Left colon (tissue), 2 donors: ENCODE results near the gene DCLRE1A. TPM values are rescaled to one million over a fixed set of nuclear protein-coding genes. Genes with fewer than 3 reads are reported as not detected.

Experiments
- ATAC-seq: fragments of 200-7000 bp; cut with Tn5 transposase; one replicate; pipeline ENCODE4 v1.9.1; 2020; ENCODE audit warnings: mild to moderate bottlenecking, moderate library complexity
- DNase-seq, 2 donors: peaks; one replicate each; pipeline ENCODE4 v3.0.0-alpha.2; 2020
- intact Hi-C, 2 donors: fragments of 100-400 bp; cut with DNase I in 1 of 2; cut with micrococcal nuclease in 1 of 2; formaldehyde crosslinking; loops; one replicate each; pipeline versions ENCODE4 v1.11.2 to v1.14.0; 2022; cut with DNase I, micrococcal nuclease
- long read RNA-seq: library from polyadenylated mRNA; unstranded; transcript quantifications from one replicate; pipeline ENCODE4 v2.0.0, GENCODE V29; 2021
- total RNA-seq, 2 donors: library from RNA; stranded (reverse); fragmentation: NEBNext Ultra II Directional; extraction: Animal tissue kit (Norgen Biotek cat#: 25700); gene quantifications; one replicate each; pipeline ENCODE4 v1.2.1, GENCODE V29; 2021
- donor health status: DM: no; HTN: no; CAD: no.
- donor health status: DM: yes; HTN: yes; CAD: no.

The DCLRE1A gene
- total RNA-seq: 1 to 10 TPM; 3.7 to 4.9 TPM
- long read RNA-seq, full-length matches to known transcripts: 5 of 7 reads
- long read RNA-seq, partial matches to known transcripts: 2 of 7 reads
- long read RNA-seq, other reads (novel, unspliced or antisense): 0 of 7 reads

DNA sequence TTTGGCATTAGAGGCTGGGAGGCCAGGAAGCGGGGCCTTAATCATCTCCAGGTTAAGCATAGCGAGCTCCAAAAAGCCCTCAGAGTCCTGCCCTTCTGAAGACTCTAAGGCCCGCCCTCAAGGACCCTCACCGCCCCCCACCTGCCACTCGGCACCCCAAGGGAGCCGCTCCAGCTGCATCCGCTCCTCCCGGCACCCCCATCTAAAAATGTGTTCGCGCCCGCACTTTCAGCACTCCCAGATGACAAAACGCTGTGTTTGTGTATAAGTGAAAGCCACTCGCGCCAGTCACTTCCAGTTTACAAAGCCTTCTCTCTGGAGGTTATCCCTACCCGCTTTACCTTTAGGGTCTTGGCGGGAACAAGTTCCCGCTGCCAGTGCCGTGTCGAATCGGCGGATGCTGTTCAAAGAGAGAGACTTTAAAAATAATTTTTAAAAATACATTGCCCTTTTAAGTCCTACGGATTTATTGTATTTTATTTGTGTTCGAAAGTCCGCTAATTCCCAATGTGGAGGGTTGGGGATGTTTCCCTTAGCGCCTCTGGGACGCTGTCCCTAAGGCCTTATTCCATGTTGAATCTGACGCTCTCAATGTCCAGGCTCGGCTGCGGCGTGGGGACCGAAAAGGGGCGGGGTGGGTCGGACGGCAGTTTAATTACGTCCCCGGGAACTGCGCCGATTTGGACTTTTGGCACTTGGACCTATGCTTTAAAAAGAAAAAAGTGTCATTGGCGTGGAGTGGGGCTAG lies at the start of gene DCLRE1A, which contains the start of gene NHLRC2:
Gene DCLRE1A, minus strand, starts transcription at position 70 of the 748 bp plus-strand sequence. CDS start 900 bp downstream, outside the sequence.
Gene NHLRC2, plus strand, starts transcription at position 649 of the 748 bp plus-strand sequence. CDS start 212 bp downstream, outside the sequence.
- intact Hi-C loops: no loop called here
- DNase-seq (peak; percentile 77 to 87), ATAC-seq (peak; percentile 87)

DNA sequence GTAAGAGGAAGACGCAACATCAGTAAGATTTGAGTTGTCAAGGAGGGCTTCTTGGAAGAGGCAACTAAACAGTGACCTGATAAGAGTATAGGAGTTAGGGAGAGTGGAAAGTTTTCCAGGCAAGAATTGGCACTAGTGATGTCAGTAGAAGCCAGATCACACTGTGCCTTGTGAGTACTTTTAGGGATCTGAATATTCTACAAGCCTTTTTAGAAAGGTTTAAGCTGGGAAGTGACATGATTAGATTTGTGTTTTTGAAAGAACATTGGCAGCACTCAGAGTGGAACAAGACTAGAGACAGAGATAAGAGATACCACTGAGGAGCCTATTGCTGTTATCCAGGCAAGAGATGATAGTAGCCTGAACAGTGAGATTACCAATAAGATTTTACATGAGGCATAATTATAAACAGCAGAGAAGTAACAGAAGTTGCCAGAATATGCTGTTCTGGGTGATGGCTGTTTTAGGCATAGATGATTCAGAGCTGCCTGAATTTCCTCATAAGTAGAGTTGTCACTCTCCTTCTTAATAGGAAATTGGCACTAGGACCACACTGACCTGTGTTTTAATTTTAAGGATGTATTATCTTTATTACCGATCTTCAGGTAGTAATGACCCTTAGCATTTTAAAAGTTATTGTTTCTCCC lies 46.2 kb upstream of the DCLRE1A start:
- ATAC-seq (no peak), DNase-seq (no peak)
- intact Hi-C loops: no loop called here

DNA sequence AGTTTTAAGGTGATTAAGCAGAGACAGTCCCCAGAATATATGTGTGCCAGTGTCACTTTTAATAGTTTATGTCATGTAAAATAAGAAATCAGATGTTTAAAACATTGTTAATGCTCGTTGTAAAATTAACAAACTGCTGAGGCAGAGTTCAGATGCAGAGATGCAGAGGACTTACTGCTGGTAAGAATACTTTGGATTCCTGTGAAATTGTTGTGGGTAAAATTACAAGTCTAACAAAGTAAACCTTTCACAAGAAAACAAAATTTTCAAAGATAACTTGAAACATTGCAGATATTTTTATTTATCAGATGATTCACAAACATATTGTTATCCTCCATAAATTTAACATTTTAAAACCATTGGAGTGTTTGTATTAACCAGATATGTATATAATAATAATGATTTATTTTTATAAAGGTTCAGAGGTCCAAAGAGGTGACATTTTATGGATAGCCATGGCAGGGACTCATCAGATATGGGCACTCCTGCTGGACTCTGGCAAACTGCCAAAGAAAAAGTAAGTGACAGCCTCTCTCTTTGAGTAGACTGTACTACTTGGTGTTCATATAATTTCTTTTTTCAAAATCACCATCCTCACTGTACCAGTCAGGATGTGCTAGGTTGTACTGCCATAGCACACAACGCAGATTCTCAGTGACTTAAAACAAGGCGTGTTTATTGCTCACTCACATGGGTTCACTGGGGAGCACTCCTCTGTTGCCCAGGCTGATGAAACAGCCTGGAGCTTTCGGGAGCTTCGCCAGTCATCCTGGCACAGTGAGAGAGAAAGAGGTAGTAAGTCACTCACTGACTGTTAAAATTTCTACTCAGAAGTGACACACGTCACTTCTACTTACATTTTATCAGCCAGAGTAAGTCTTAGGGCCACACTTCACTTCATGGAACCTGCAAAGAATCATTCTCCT lies 44.1 kb upstream of the DCLRE1A start:
- DNase-seq: no peak
- peak; percentile 41 for ATAC-seq
- intact Hi-C loops: no loop called here

DNA sequence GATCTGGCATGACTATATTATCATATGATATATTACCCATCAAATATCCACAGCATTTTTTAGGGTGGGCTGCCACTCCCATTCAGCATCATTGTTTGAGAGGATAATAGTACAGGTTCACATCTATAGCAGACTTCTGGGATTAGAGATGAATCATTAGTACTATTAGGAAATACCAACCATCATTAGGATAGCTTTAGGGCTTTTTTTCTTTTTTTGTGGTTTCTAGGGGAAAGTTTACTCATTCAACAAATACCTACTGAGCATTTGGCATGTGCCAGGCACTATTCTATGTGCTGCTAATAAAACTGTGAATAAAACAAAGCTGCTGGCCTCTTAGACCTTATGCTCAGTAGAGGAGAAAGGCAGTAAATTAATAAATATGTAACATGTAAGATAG lies 41.1 kb upstream of the DCLRE1A start:
- intact Hi-C loops: no loop called here

DNA sequence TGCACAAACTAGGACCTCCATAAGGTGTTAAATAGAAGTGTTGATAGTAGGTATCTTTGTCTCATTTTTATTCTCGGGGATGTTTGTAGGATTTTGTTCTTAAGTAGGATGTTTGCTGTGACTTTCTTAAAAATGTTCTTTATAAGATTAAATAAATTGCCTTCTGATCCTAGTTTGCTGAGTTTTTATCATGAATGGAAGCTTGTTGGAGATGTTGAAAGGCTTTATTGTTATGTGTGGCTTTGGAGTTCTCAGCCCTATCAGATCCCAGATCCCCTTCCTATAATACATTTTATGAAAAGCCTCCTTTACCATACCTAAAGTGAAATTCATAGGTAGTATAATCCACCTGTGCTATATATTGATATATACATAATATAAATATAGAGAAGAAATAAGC lies 40.7 kb upstream of the DCLRE1A start:
- ATAC-seq (no peak), DNase-seq (no peak)
- intact Hi-C loops: no loop called here

More for the DNA sequence above, 41.1 kb upstream of the DCLRE1A start:
- ATAC-seq (no peak), DNase-seq (no peak)

DNA sequence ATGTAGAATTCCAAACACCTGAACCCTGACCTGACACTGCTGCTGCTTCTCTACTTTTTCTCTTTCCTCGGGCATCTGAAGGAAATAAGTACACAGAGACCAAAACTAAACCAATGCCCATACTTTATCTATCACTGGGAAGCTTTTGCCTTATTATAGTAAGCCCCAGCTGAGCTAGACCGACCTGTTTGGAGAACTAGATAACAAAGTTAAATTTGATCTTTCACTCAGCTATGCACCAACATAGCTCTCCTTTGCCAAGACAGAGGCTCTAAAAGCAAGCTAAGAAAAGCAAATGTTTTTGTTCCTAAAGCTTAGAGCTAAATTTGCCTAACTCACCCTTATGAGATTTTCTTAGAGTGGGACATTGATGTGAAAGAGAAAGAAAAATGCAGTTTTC lies 39.7 kb upstream of the DCLRE1A start:
- intact Hi-C loops: no loop called here
- ATAC-seq: no peak
- no peak for DNase-seq

DNA sequence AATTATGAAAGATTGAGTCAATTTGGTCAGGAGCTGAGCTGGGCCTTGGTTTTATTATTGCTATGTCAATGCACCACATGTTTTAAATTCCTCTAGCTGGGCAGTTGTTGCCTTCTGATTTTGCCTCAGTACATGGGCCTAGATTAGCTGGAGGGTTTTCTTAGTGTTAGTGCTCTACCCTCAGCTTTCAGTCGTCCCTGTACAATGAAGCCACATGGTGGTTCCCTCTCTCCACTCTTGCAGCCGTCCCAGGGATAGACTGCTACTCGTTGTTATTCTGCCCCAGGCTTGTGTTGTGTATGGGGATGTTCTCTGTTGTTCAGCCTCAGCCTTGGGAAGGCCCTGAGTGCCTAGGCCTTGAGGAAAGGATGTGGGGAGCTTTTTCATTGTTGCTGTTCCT lies 37.6 kb upstream of the DCLRE1A start:
- ATAC-seq: peak; percentile 40
- no peak for DNase-seq
- intact Hi-C loops: no loop called here

DNA sequence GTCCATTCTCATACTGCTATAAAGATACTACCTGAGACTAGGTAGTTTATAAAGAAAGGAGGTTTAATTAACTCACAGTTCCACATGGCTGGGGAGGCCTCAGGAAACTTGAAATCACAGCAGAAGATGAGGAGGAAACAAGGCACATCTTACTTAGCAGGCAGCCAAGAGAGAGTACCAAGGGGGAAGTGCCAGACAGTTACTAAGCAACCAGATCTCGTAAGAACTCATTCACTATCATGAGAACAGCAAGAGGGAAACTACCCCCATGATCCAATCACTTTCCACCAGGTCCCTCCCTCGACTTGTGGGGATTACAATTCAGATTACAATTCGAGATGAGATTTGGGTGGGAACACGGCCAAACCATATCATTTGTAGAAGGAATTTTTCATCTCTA lies 36.9 kb upstream of the DCLRE1A start:
- ATAC-seq: no peak
- intact Hi-C loops: no loop called here
- no peak for DNase-seq

DNA sequence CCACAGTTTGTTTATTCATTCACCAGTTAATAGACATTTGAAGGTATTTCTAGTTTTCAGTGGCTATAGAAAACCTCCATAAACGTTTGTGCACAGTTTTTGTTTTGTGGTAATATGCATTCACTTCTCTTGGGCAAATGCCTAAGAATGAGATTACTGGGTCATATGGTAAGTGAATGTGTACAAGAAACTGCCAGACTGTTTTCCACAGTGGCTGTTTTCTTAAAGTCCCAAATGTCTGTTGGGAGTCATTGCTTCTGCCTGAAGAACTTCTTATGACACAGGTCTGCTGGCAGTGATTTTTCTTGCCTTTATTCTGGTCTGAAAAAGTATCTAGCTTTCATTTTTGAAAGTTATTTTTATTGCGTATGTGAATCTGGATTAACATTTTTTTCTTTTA lies 36.0 kb upstream of the DCLRE1A start:
- intact Hi-C loops: no loop called here
- ATAC-seq (no peak), DNase-seq (no peak)

DNA sequence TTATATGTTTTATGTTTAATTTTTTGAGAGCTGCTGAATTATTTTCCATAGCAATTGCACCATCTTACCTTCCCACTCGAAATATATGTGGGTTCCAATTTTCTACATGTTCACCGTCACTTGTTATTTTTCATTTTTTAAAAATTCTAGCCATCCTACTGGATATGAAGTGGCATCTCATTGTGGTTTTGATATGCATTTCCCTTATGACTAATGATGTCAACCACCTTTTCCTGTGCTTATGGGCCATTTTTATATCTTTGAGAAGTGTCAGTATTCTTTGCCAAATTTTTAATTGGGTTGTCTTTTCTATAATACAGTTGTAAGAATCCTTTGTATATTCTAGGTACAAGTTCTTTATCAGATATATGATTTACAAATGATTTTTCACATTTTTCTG lies 28.4 kb upstream of the DCLRE1A start:
- intact Hi-C loops: no loop called here
- DNase-seq: no peak
- no peak for ATAC-seq

DNA sequence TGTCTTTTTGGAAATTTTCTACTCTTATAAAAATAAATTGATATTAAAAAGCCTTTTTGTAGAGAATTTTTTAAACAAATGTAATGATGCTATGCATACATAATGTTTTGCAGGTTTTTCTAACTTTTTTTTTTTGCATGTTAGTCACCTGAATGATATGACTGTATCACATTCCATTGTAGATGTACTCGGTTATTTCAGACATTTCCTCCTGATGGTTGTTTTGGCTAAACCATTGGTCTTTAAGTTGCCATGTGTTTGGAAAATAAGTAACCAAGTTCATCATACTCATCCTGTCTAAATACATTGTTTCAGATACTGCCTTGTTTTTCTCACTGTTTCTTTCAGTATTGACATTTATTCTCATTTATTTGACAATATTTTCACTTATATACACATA lies 26.4 kb upstream of the DCLRE1A start:
- intact Hi-C loops: no loop called here
- no peak for DNase-seq
- no peak for ATAC-seq

DNA sequence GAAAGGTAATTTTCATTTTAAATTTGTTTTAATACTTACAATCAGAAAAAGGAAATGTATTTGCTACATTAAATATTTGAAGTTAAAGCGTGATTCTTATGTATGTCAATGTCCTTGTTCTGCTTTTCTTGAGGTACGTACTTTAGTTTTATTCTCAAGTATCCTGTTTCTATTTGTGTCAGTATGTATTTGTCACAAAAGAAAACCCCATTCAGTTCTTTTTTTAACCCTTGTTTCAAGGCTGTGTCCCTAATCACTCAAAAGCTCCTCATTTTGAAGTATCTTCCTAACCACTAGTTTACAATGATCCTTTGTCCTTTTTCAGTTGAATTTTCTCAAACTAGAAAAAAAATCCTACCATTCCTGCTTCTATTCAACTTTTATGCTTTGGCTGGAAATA lies 25.8 kb upstream of the DCLRE1A start:
- intact Hi-C loops: no loop called here
- DNase-seq (no peak), ATAC-seq (no peak)

DNA sequence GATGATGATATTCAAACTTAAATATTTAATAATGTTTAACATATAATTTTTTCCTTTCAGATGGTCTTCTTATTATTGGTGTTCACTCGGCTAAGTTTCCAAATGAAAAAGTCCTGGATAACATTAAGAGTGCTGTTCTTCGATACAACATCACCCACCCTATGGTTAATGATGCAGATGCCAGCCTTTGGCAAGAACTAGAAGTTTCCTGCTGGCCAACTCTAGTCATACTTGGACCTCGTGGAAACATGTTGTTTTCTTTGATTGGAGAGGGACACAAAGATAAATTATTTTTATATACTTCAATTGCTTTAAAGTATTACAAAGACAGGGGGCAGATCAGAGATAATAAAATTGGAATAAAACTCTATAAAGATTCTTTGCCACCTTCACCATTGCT lies 22.6 kb upstream of the DCLRE1A start:
- no peak for ATAC-seq
- intact Hi-C loops: no loop called here

DNA sequence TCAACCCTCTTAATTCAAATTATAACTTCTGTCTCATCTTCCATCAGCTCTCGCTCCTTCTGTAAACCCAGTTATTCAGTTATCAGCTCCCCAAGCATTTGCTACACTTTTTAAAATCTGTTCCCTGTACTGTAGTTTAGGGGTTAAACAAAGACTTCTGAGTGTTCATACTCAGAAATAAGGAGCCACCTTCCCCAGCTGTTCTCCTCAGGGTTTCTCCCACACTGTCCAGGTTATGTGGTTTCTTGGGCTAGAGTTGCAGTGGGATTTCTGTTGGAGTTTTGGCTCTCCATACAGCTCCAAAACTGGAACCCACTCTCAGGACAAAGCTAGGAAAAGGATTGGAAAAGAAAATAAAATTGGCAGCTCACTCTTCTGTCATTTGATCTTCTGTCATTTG lies 21.3 kb upstream of the DCLRE1A start:
- no peak for DNase-seq
- intact Hi-C loops: no loop called here
- ATAC-seq: no peak

More for the DNA sequence above, 22.6 kb upstream of the DCLRE1A start:
- no peak for DNase-seq

DNA sequence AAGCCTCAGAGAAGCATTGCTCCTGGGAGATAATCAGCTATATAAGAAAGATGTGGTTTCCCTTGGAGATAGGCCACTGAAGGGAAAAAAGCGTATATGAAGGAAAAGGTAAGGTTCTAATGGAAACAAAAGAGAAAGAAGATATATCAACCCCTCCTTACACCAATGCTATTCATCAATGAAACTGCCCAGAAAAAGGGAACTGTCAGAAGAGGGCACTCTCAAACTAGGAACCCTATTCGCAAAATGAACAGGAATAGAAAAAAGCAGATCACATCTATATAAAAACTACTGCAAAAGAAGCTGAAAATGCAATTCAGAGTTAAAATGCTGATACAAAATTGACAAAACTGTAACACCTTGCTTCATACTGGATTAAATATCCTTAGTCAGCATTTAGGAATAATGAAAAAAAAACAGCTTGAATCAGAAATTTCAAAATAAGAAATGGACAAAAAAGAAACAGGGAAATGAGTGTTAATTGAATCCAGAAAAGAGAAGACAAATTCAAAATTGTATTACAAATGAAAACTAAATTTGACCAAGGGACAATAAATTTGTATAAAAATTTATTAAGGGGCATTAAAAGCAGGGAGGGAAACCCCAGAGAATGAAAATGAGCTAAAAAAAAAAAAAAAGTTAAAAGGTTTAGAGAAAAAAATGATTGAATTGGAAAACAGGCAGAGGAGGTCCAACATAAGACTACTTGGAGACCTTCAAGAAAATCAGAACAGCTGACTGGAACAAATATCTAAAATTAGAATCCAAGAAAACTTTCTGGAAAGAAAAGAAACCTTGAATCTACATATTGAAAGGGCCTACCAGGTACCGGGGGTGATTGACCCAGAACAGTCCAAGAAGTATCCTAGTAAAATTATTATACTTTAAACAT lies 18.5 kb upstream of the DCLRE1A start:
- DNase-seq (no peak), ATAC-seq (no peak)
- intact Hi-C loops: no loop called here

DNA sequence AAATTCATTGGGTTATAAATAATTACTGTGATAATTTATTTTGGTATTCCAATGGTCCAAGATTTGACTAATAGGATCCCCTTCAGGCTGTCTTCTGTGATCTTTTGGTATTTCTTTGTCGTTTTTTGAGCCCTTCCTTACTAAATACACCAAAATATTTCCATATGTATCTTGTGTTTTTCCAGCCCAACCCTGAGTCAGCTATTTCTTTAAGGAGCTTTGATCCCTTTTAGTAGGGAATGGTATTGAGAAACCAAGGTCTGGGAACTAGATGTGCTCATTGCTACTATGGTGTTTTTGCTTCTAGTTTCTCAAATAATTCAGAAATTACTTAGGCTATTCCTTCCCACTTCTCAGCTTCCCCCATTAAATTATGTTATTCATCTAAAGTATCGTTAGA lies 15.9 kb upstream of the DCLRE1A start:
- no peak for ATAC-seq
- intact Hi-C loops: no loop called here
- DNase-seq: no peak

DNA sequence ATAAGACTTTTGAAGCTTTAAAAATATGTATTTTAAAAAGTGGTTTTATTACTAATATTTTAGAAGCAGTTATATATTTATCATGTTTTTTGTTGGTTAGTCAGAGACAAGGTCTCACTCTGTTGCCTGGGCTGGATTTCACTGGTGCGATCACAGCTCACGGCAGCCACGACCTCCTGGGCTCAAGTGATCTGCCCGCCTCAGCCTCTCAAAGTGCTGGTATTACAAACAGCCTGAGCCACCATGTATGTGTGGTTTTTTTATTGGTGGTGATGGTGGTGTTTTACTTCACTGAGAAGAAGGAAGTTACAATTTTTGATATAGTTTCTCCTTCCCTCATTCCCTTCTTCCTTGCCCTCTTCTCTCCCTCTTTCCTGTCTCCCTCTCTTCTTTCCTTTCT lies 14.0 kb upstream of the DCLRE1A start:
- ATAC-seq (no peak), DNase-seq (no peak)
- intact Hi-C loops: no loop called here
